H9 (cell line): ENCODE results near the gene EPHB2. TPM values are rescaled to one million over a fixed set of nuclear protein-coding genes. Genes with fewer than 3 reads are reported as not detected.

Experiments
- DNase-seq: peaks from one replicate; pipeline ENCODE4 v3.0.0-alpha.2; 2017
- H2AFZ ChIP-seq: one replicate; pipeline ENCODE4 v1.6.1; 2013; ENCODE audit warnings: mild to moderate bottlenecking, low read length, control low read depth, moderate library complexity
- H2AK5ac ChIP-seq: 2 replicates; pipeline ENCODE4 v1.6.1; 2013; ENCODE audit warnings: low read length, control low read depth, mixed read lengths; ENCODE audit not compliant: insufficient read length
- H2BK120ac ChIP-seq: one replicate; pipeline ENCODE4 v1.6.1; 2013; ENCODE audit warnings: low read depth, mild to moderate bottlenecking, low read length, control low read depth, inconsistent platforms; ENCODE audit not compliant: poor library complexity, severe bottlenecking
- H2BK12ac ChIP-seq: 2 replicates; pipeline ENCODE4 v1.6.1; 2013; ENCODE audit warnings: low read length, control low read depth, mixed read lengths, low read depth; ENCODE audit not compliant: insufficient read length
- H2BK15ac ChIP-seq: 2 replicates; pipeline ENCODE4 v1.6.1; 2013; ENCODE audit warnings: low read depth, low read length, control low read depth
- H2BK20ac ChIP-seq: one replicate; pipeline ENCODE4 v1.6.1; 2013; ENCODE audit warnings: low read depth, mild to moderate bottlenecking, low read length, control low read depth, inconsistent platforms; ENCODE audit not compliant: poor library complexity, severe bottlenecking
- H2BK5ac ChIP-seq: 2 replicates; pipeline ENCODE4 v1.6.1; 2013; ENCODE audit warnings: low read length, control low read depth, mixed read lengths; ENCODE audit not compliant: insufficient read length
- H3K14ac ChIP-seq: 2 replicates; pipeline ENCODE4 v1.6.1; 2013; ENCODE audit warnings: low read length, control low read depth; ENCODE audit not compliant: insufficient read depth
- H3K18ac ChIP-seq: 2 replicates; pipeline ENCODE4 v1.6.1; 2013; ENCODE audit warnings: low read depth, mild to moderate bottlenecking, mixed read lengths, low read length, control low read depth; ENCODE audit not compliant: insufficient read length
- H3K23ac ChIP-seq: 2 replicates; pipeline ENCODE4 v1.6.1; 2013; ENCODE audit warnings: low read length, control low read depth, mixed read lengths, low read depth; ENCODE audit not compliant: insufficient read length
- H3K23me2 ChIP-seq: 2 replicates; pipeline ENCODE4 v1.6.1; 2013; ENCODE audit warnings: low read depth, mild to moderate bottlenecking, mixed read lengths, low read length, control low read depth; ENCODE audit not compliant: insufficient read length, poor library complexity, severe bottlenecking
- H3K27ac ChIP-seq: 2 replicates; pipeline ENCODE4 v1.5.1; 2013; ENCODE audit warnings: low read length, control low read depth, mixed read lengths, low read depth; ENCODE audit not compliant: insufficient read length
- H3K27me3 ChIP-seq: 2 replicates; pipeline ENCODE4 v1.6.1; 2013; ENCODE audit warnings: low read length, control low read depth, inconsistent platforms; ENCODE audit not compliant: insufficient read depth
- H3K4ac ChIP-seq: 2 replicates; pipeline ENCODE4 v1.6.1; 2013; ENCODE audit warnings: low read depth, mild to moderate bottlenecking, control low read depth, inconsistent platforms, low read length, moderate library complexity
- H3K4me1 ChIP-seq: 2 replicates; pipeline ENCODE4 v1.6.1; 2013; ENCODE audit warnings: low read length, control low read depth, inconsistent platforms; ENCODE audit not compliant: insufficient read depth
- H3K4me2 ChIP-seq: 2 replicates; pipeline ENCODE4 v1.6.1; 2013; ENCODE audit warnings: low read length, control low read depth, mixed read lengths; ENCODE audit not compliant: insufficient read length, insufficient read depth
- H3K56ac ChIP-seq: 2 replicates; pipeline ENCODE4 v1.6.1; 2013; ENCODE audit warnings: low read depth, mild to moderate bottlenecking, mixed read lengths, low read length, control low read depth; ENCODE audit not compliant: insufficient read length
- H3K79me1 ChIP-seq: 2 replicates; pipeline ENCODE4 v1.6.1; 2013; ENCODE audit warnings: low read depth, mild to moderate bottlenecking, moderate library complexity, low read length, control low read depth, inconsistent platforms; ENCODE audit not compliant: insufficient read depth, poor library complexity, severe bottlenecking
- H3K79me2 ChIP-seq: 2 replicates; pipeline ENCODE4 v1.6.1; 2013; ENCODE audit warnings: low read length, control low read depth, inconsistent platforms; ENCODE audit not compliant: insufficient read depth
- H3K9ac ChIP-seq: 2 replicates; pipeline ENCODE4 v1.6.1; 2013; ENCODE audit warnings: low read length, control low read depth, mixed read lengths; ENCODE audit not compliant: insufficient read length; ENCODE audit errors: extremely low read depth
- H3K9me3 ChIP-seq: one replicate; pipeline ENCODE4 v1.6.1; 2013; ENCODE audit warnings: low read depth, low read length, inconsistent platforms; ENCODE audit not compliant: control insufficient read depth
- H3T11ph ChIP-seq: one replicate; pipeline ENCODE4 v1.6.1; 2013; ENCODE audit warnings: mild to moderate bottlenecking, low read length, control low read depth, inconsistent platforms
- H4K20me1 ChIP-seq: one replicate; pipeline ENCODE4 v1.6.1; 2013; ENCODE audit not compliant: control insufficient read depth, insufficient read length, insufficient read depth
- H4K5ac ChIP-seq: 2 replicates; pipeline ENCODE4 v1.6.1; 2013; ENCODE audit warnings: low read depth, mild to moderate bottlenecking, mixed read lengths, low read length, control low read depth; ENCODE audit not compliant: insufficient read length
- H4K8ac ChIP-seq: replicated peaks from 2 replicates; pipeline ENCODE4 v1.6.1; 2013; ENCODE audit warnings: low read length, control low read depth, mixed read lengths, low read depth; ENCODE audit not compliant: insufficient read length
- H4K91ac ChIP-seq: 2 replicates; pipeline ENCODE4 v1.6.1; 2013; ENCODE audit warnings: low read depth, mild to moderate bottlenecking, moderate library complexity, mixed read lengths, low read length, control low read depth; ENCODE audit not compliant: insufficient read length
- H3K27ac Mint-ChIP-seq, 3 experiments: 2 replicates in 2 of 3; 3 replicates in 1 of 3; pipeline ENCODE4 v1.8.0; 2020 to 2021; ENCODE audit warnings: mixed read lengths in 3 of 3, mild to moderate bottlenecking in 1 of 3, moderate library complexity in 1 of 3
- H3K27me3 Mint-ChIP-seq: 2 replicates; pipeline ENCODE4 v1.8.0; 2021; ENCODE audit warnings: low read depth, mild to moderate bottlenecking, moderate library complexity, mixed read lengths
- H3K36me3 Mint-ChIP-seq, 3 experiments: 2 replicates in 2 of 3; 3 replicates in 1 of 3; pipeline ENCODE4 v1.8.0; 2020 to 2021; ENCODE audit warnings: low read depth in 3 of 3, mixed read lengths in 3 of 3; ENCODE audit not compliant: insufficient read depth in 1 of 3
- H3K4me1 Mint-ChIP-seq, 2 experiments: 2 replicates each; pipeline ENCODE4 v1.8.0; 2020; ENCODE audit warnings: mixed read lengths in 2 of 2
- H3K4me3 Mint-ChIP-seq, 2 experiments: 2 replicates in 1 of 2; 3 replicates in 1 of 2; pipeline ENCODE4 v1.8.0; 2020 to 2021; ENCODE audit warnings: mild to moderate bottlenecking in 2 of 2, mixed read lengths in 2 of 2, moderate library complexity in 1 of 2
- H3K9me3 Mint-ChIP-seq, 2 experiments: 2 replicates in 1 of 2; 3 replicates in 1 of 2; pipeline ENCODE4 v1.8.0; 2020; ENCODE audit warnings: mild to moderate bottlenecking in 2 of 2, mixed read lengths in 2 of 2, moderate library complexity in 1 of 2
- WGBS: extraction: QIAGEN DNeasy Blood & Tissue Kit; methylation state at CpG from one replicate; pipeline ENCODE4 v1.1.7; 2013; ENCODE audit warnings: missing lambda C conversion rate, low lambda C conversion rate, mixed read lengths; ENCODE audit not compliant: insufficient read length; ENCODE audit errors: extremely low coverage; 5-methylcytosine and 5-hydroxymethylcytosine counted together
- total RNA-seq: library from RNA; stranded (reverse); gene quantifications from 2 replicates; pipeline ENCODE4 v1.2.1, GENCODE V29; 2021
- TF ChIP-seq, protein P1 (sequence below): fragments of 200-600 bp; sonication (generic); conservative IDR thresholded peaks from 3 replicates; pipeline ENCODE4 v1.8.0; 2021; ENCODE audit warnings: antibody characterized with exemption, mild to moderate bottlenecking

Gene EPHB2
- total RNA-seq, 1 experiment from 2014 or later = 9.5 TPM

DNA sequence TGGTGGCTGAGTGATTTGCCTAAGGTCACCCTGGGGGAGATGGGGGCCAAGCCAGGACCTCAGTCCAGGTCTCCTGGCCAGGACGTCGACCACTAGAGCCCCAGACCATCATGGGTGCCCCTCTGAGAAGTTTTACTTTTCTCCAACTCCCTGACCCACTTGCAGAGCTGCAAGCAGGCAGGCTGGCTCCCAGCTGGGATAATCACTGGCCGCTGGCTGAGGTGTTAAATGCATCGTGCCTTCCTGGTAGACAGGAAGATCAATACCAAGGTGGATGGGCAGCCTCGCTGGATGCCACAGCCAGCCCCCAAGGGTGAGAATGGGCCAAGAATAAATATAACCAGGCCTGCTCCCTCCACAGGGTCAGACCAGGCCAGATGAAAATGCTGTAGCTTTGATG, 106.2 kb downstream of the EPHB2 start:
- Mint-ChIP-seq H3K4me1 (peaks cover 15 to 24% of the 10 kb centered on the region in 2 experiments), H3K9me3 (no peaks in the 10 kb centered on the region), H3K4me3 (no peak overlapping the region), H3K27me3 (no peaks in the 10 kb centered on the region; the same call in 1 of the 2 replicates), H3K36me3 (no peaks in the 10 kb centered on the region), H3K27ac (no peak overlapping the region)
- H4K91ac ChIP-seq = no peak overlapping the region
- no peak overlapping the region for H3K9ac ChIP-seq
- DNase-seq = no peak
- H3K79me2 ChIP-seq = no peaks in the 10 kb centered on the region
- no peak overlapping the region for H2AFZ ChIP-seq
- H3K27me3 ChIP-seq = no peaks in the 10 kb centered on the region
- no peak overlapping the region for H3K23ac ChIP-seq
- TF ChIP-seq, protein P1, sequence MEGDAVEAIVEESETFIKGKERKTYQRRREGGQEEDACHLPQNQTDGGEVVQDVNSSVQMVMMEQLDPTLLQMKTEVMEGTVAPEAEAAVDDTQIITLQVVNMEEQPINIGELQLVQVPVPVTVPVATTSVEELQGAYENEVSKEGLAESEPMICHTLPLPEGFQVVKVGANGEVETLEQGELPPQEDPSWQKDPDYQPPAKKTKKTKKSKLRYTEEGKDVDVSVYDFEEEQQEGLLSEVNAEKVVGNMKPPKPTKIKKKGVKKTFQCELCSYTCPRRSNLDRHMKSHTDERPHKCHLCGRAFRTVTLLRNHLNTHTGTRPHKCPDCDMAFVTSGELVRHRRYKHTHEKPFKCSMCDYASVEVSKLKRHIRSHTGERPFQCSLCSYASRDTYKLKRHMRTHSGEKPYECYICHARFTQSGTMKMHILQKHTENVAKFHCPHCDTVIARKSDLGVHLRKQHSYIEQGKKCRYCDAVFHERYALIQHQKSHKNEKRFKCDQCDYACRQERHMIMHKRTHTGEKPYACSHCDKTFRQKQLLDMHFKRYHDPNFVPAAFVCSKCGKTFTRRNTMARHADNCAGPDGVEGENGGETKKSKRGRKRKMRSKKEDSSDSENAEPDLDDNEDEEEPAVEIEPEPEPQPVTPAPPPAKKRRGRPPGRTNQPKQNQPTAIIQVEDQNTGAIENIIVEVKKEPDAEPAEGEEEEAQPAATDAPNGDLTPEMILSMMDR = no peak
- H2BK15ac ChIP-seq = no peak overlapping the region
- no CpG with 5 or more reads among the region's 5 CpGs for WGBS
- no peaks in the 10 kb centered on the region for H3K23me2 ChIP-seq
- H3T11ph ChIP-seq = no peak overlapping the region
- no peak overlapping the region for H2BK5ac ChIP-seq
- no peak overlapping the region for H3K14ac ChIP-seq
- no peaks in the 10 kb centered on the region for H3K9me3 ChIP-seq
- no peak overlapping the region for H3K18ac ChIP-seq
- no peak overlapping the region for H3K56ac ChIP-seq
- no peak overlapping the region for H2AK5ac ChIP-seq
- no peak overlapping the region for H2BK12ac ChIP-seq
- no peak overlapping the region for H4K8ac ChIP-seq
- no peaks in the 10 kb centered on the region for H4K20me1 ChIP-seq
- no peak overlapping the region for H3K4me2 ChIP-seq
- H2BK120ac ChIP-seq = no peak overlapping the region
- H3K79me1 ChIP-seq = no peaks in the 10 kb centered on the region
- no peak overlapping the region for H4K5ac ChIP-seq
- no peaks in the 10 kb centered on the region for H3K4me1 ChIP-seq
- H3K27ac ChIP-seq = no peak overlapping the region
- no peak overlapping the region for H3K4ac ChIP-seq
- H2BK20ac ChIP-seq = no peak overlapping the region
